ENCODE measurements around the gene TCTN3.
"Not testable (repeated sequence)": the region's sequence is repeated elsewhere in the genome, so short reads cannot be mapped to it uniquely, and the experiment has no call there.

The TCTN3 gene

DNA sequence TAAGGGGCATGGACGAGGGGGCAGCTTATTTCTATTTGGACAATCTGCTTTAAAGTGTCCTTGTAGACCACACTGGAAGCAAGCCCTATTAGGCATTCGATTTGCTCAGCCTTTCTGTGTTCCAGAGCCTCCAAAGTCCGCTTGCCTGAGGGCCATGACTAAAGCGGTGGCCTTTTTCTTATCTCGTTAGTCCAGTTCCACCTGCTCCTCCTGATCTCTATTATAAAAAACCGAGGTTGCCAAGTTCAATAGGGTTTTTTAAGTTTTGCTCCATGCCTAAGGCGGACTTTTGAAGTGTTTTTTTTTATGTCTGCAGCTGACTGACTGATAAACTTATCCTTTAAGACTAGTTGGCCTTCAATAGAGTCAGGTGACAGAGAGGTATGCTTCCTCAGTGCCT, 27.0 kb upstream of the TCTN3 start:
- not testable (repeated sequence) for H3K27me3 ChIP-seq (ENCODE audit: control insufficient read depth in 1 of 2, insufficient read depth in 2 of 2, low read length in 2 of 2); H3K4me3 ChIP-seq (ENCODE audit: low read length in 2 of 2); H3K4me1 ChIP-seq (ENCODE audit: control insufficient read depth, insufficient read depth, low read length); H3K9me3 ChIP-seq (ENCODE audit: control insufficient read depth in 2 of 2, low read length in 2 of 2); H3K36me3 ChIP-seq (ENCODE audit: control insufficient read depth in 2 of 2, insufficient read depth in 2 of 2, low read length in 2 of 2); H3K27ac ChIP-seq (ENCODE audit: low read length); H3K9ac ChIP-seq (ENCODE audit: low read length in 2 of 2)

DNA sequence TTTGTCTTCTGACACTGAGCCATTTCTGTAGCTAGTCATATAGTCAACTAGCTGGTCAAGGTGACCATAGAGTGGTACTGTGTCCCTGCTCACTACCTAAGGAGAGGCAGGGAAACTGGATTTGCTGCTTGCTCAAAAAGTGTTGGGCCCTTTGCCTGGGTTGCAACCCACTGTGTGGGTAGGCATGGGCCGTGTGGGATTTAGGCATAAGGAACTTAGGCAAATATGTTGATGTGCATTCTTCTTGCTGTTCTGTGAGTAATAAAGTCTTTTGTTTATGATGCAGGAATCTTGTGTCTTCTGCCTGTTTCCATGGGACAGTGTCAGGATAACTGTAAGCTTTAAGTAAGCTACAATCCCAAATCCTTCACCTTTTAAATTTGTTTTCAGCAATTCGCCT, 23.1 kb upstream of the TCTN3 start:
- H3K9me3 ChIP-seq (ENCODE audit: control insufficient read depth in 2 of 2, low read length in 2 of 2), result no peaks in the 10 kb centered on the region
- H3K27ac ChIP-seq (ENCODE audit: low read length), result no peak overlapping the region
- no peaks in the 10 kb centered on the region for H3K36me3 ChIP-seq (ENCODE audit: control insufficient read depth in 2 of 2, insufficient read depth in 2 of 2, low read length in 2 of 2)
- no peaks in the 10 kb centered on the region for H3K27me3 ChIP-seq (ENCODE audit: control insufficient read depth in 1 of 2, insufficient read depth in 2 of 2, low read length in 2 of 2)
- H3K9ac ChIP-seq (ENCODE audit: low read length in 2 of 2), result no peak overlapping the region
- H3K4me3 ChIP-seq (ENCODE audit: low read length in 2 of 2), result no peak overlapping the region
- no peaks in the 10 kb centered on the region for H3K4me1 ChIP-seq (ENCODE audit: control insufficient read depth, insufficient read depth, low read length)

DNA sequence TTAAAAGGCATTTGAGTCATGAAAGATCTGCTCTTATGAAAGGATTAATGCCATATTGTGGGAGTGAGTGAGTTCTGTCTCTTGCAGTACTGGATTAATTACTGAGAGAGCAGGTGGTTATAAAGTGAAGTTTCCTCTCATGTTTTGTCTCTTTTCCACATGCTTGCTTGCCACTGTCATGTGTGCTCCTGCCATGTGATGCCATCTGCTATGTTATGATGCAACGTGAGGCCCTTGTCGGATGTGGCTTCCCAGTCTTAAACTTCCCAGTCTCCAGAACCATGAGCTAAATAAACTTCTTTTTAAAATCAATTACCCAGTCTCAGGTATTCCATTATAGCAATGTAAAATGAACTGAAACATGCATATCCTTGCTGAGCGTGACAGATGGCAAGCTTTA, 22.7 kb upstream of the TCTN3 start:
- H3K27ac ChIP-seq (ENCODE audit: low read length), result no peak overlapping the region
- H3K4me3 ChIP-seq (ENCODE audit: low read length in 2 of 2), result no peak overlapping the region
- H3K27me3 ChIP-seq (ENCODE audit: control insufficient read depth in 1 of 2, insufficient read depth in 2 of 2, low read length in 2 of 2), result no peaks in the 10 kb centered on the region
- H3K9ac ChIP-seq (ENCODE audit: low read length in 2 of 2), result no peak overlapping the region
- no peaks in the 10 kb centered on the region for H3K4me1 ChIP-seq (ENCODE audit: control insufficient read depth, insufficient read depth, low read length)
- no peaks in the 10 kb centered on the region for H3K36me3 ChIP-seq (ENCODE audit: control insufficient read depth in 2 of 2, insufficient read depth in 2 of 2, low read length in 2 of 2)
- H3K9me3 ChIP-seq (ENCODE audit: control insufficient read depth in 2 of 2, low read length in 2 of 2), result no peaks in the 10 kb centered on the region

DNA sequence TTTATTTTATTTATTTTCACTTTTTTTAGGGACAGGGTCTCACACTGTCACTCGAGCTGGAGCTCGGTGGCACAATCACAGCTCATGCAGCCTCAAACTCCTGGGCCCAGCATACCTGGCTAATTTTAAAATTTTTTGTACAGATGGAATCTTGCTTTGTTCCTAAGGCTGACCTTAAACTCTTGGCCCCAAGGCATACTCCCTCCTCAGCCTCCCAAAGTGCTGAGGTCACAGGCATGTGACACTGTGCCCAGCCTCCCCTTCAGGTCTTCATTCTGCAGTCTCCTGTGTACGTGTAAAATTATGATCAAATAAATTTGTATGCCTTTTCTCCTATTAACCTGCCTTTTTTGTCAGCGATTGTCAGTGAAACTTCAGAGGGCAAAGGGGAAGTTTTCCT, 17.8 kb upstream of the TCTN3 start:
- Histone ChIP-seq H3K4me1 (ENCODE audit: control insufficient read depth, insufficient read depth, low read length) (no peaks in the 10 kb centered on the region), H3K9me3 (ENCODE audit: control insufficient read depth in 2 of 2, low read length in 2 of 2) (no peaks in the 10 kb centered on the region), H3K27ac (ENCODE audit: low read length) (no peak overlapping the region), H3K36me3 (ENCODE audit: control insufficient read depth in 2 of 2, insufficient read depth in 2 of 2, low read length in 2 of 2) (no peaks in the 10 kb centered on the region), H3K4me3 (ENCODE audit: low read length in 2 of 2) (no peak overlapping the region), H3K9ac (ENCODE audit: low read length in 2 of 2) (no peak overlapping the region), H3K27me3 (ENCODE audit: control insufficient read depth in 1 of 2, insufficient read depth in 2 of 2, low read length in 2 of 2) (no peaks in the 10 kb centered on the region)

DNA sequence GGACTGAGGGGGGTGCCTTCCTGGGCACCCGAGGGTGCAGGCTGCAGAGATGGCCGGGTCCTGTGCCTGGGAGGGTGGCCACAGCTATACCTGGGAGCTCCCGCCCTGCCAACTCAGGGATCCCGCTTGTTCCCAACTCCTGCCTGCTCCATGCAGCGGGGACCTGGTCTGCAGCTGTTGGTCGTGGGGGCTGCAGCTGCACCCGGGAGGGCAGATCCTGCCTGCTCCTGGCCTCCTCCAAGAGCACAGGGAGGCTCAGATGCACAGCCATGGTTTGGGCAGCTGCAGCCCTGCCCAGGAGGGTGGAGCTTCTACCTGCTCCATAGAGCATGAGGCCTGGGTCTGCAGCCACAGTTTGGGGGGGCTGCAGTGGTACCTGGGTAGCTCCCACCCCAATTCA, 13.3 kb upstream of the TCTN3 start:
- no peaks in the 10 kb centered on the region for H3K9me3 ChIP-seq (ENCODE audit: control insufficient read depth in 2 of 2, low read length in 2 of 2)
- H3K4me3 ChIP-seq (ENCODE audit: low read length in 2 of 2), result no peak overlapping the region

DNA sequence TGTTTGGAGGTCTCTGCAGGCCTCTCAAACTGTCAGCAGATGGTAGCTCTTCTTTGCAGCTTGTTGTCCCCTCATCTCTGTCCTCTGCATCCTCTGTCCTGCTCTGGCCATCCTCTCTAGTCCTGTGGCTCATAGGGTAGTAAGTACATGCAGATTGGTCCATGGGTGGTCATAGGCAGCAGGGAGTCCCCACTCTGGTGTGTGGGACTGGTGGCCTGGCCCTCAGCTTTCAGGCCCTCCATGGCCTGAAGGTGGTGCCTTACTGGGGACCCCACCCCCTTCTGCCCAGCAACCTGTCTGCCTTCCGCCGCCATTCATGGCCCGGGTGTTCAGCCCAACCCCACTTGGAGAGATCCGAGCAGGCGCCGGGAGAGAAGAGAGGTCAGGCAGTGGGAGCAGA, 12.8 kb upstream of the TCTN3 start:
- Histone ChIP-seq H3K27ac (ENCODE audit: low read length) (no peak overlapping the region), H3K27me3 (ENCODE audit: control insufficient read depth in 1 of 2, insufficient read depth in 2 of 2, low read length in 2 of 2) (no peaks in the 10 kb centered on the region), H3K4me1 (ENCODE audit: control insufficient read depth, insufficient read depth, low read length) (no peaks in the 10 kb centered on the region), H3K9me3 (ENCODE audit: control insufficient read depth in 2 of 2, low read length in 2 of 2) (no peaks in the 10 kb centered on the region), H3K9ac (ENCODE audit: low read length in 2 of 2) (no peak overlapping the region), H3K4me3 (ENCODE audit: low read length in 2 of 2) (no peak overlapping the region), H3K36me3 (ENCODE audit: control insufficient read depth in 2 of 2, insufficient read depth in 2 of 2, low read length in 2 of 2) (no peaks in the 10 kb centered on the region)

More for the DNA sequence above, 13.3 kb upstream of the TCTN3 start:
- Histone ChIP-seq H3K9ac (ENCODE audit: low read length in 2 of 2) (no peak overlapping the region), H3K4me1 (ENCODE audit: control insufficient read depth, insufficient read depth, low read length) (no peaks in the 10 kb centered on the region), H3K36me3 (ENCODE audit: control insufficient read depth in 2 of 2, insufficient read depth in 2 of 2, low read length in 2 of 2) (no peaks in the 10 kb centered on the region), H3K27ac (ENCODE audit: low read length) (no peak overlapping the region), H3K27me3 (ENCODE audit: control insufficient read depth in 1 of 2, insufficient read depth in 2 of 2, low read length in 2 of 2) (no peaks in the 10 kb centered on the region)

DNA sequence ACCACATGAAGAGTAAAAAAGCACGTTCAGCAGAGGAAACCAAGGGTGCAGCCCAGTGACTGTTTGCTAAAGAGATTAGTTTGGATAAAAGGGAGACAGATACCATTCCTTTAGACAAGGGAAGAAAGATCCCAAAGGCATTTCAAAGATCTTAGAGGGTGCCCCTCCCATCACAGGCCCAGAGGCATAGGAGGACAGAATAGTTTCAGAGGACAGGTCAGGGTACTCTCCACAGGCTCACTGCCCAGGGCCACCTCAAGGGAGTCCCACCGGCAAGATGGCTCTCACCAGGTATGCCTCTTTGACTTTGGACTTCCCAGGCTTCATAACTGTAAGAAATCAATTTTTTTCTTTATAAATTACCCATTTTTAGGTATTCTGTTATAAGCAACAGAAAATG, 4.7 kb upstream of the TCTN3 start:
- no peak overlapping the region for H3K9ac ChIP-seq (ENCODE audit: low read length in 2 of 2)
- no peak overlapping the region for H3K4me3 ChIP-seq (ENCODE audit: low read length in 2 of 2)
- no peaks in the 10 kb centered on the region for H3K9me3 ChIP-seq (ENCODE audit: control insufficient read depth in 2 of 2, low read length in 2 of 2)
- H3K27me3 ChIP-seq (ENCODE audit: control insufficient read depth in 1 of 2, insufficient read depth in 2 of 2, low read length in 2 of 2), result no peaks in the 10 kb centered on the region
- no peaks in the 10 kb centered on the region for H3K36me3 ChIP-seq (ENCODE audit: control insufficient read depth in 2 of 2, insufficient read depth in 2 of 2, low read length in 2 of 2)
- no peaks in the 10 kb centered on the region for H3K4me1 ChIP-seq (ENCODE audit: control insufficient read depth, insufficient read depth, low read length)
- H3K27ac ChIP-seq (ENCODE audit: low read length), result no peak overlapping the region

DNA sequence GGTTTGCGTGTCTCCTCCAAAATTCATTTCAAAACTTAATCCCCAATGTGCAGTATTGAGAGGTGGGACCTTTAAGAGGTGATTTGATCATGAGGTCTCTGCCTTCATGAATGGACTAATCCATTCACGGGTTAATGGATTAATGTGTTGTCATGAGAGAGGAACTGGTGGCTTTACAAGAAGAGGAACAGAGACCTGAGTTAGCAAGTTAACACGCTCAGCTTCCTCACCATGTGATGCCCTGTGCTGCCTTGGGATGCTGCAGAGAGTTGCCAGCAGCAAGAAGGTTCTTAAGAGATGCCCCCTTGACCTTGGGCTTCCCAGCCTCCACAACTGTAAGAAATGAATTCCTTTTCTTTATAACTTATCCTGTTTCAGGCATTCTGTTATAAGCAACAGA, 3.7 kb upstream of the TCTN3 start:
- no peak overlapping the region for H3K4me3 ChIP-seq (ENCODE audit: low read length in 2 of 2)
- H3K9me3 ChIP-seq (ENCODE audit: control insufficient read depth in 2 of 2, low read length in 2 of 2), result no peaks in the 10 kb centered on the region
- peaks cover 9% of the 10 kb centered on the region for H3K4me1 ChIP-seq (ENCODE audit: control insufficient read depth, insufficient read depth, low read length)
- no peaks in the 10 kb centered on the region for H3K27me3 ChIP-seq (ENCODE audit: control insufficient read depth in 1 of 2, insufficient read depth in 2 of 2, low read length in 2 of 2)
- H3K9ac ChIP-seq (ENCODE audit: low read length in 2 of 2), result no peak overlapping the region
- H3K27ac ChIP-seq (ENCODE audit: low read length), result no peak overlapping the region
- no peaks in the 10 kb centered on the region for H3K36me3 ChIP-seq (ENCODE audit: control insufficient read depth in 2 of 2, insufficient read depth in 2 of 2, low read length in 2 of 2)

DNA sequence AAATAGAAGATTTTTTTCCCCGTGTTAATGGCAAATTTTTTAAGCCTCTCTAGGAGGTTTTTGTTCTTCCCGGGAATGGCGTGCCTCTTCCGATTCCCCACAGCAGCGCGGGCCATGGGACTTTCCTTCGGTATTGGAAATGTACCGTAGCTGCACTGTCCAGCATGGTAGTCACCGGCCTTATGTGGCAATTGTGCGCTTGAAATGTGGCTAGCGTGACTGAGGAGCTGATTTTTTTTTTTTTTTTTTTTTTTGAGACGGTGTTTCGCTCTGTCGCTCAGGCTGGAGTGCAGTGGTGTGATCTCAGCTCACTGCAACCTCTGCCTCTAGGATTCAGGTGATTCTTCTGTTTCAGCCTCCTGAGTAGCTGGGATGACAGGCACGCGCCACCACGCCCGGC, 938 bp upstream of the TCTN3 start:
- Histone ChIP-seq H3K9ac (ENCODE audit: low read length in 2 of 2) (no peak overlapping the region), H3K4me3 (ENCODE audit: low read length in 2 of 2) (peak overlapping the region in 1 of 2 donors; percentile 98), H3K9me3 (ENCODE audit: control insufficient read depth in 2 of 2, low read length in 2 of 2) (no peaks in the 10 kb centered on the region), H3K4me1 (ENCODE audit: control insufficient read depth, insufficient read depth, low read length) (peaks cover 13% of the 10 kb centered on the region), H3K27ac (ENCODE audit: low read length) (no peak overlapping the region), H3K27me3 (ENCODE audit: control insufficient read depth in 1 of 2, insufficient read depth in 2 of 2, low read length in 2 of 2) (no peaks in the 10 kb centered on the region), H3K36me3 (ENCODE audit: control insufficient read depth in 2 of 2, insufficient read depth in 2 of 2, low read length in 2 of 2) (peaks cover 3 to 11% of the 10 kb centered on the region in 2 donors)

DNA sequence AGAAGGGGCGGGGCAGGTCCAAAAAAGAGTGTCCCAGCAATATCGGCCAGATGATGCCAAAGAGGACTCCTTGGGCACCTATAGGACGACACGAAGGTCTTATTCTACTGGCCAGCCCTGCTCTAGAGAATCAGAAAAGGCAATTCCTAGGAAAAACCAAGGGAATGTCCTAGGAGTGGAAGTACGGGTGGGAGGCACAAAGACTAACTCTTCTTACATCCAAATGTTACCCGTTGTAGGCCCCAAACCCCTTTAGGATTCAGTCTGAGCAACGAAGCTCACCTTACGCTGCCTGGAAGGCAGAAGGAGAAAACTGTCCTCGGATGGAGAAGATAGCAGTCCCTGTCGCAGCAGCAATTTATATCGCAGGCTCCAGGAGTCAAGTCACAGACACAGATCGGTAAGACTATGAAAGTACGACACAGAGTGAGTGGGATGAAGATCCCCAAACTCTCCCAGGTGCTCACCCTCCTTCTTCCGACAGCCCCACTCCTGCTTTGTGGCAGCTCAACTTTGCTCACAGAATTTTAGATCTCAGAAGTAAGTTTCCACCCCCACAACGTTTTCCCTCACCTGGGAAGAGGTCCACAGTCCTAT, 558 bp downstream of the TCTN3 start:
- Histone ChIP-seq H3K4me1 (ENCODE audit: control insufficient read depth, insufficient read depth, low read length) (peaks cover 13% of the 10 kb centered on the region), H3K36me3 (ENCODE audit: control insufficient read depth in 2 of 2, insufficient read depth in 2 of 2, low read length in 2 of 2) (peaks cover 3 to 13% of the 10 kb centered on the region in 2 donors), H3K27ac (ENCODE audit: low read length) (peak overlapping the region; percentile 78), H3K9me3 (ENCODE audit: control insufficient read depth in 2 of 2, low read length in 2 of 2) (no peaks in the 10 kb centered on the region), H3K9ac (ENCODE audit: low read length in 2 of 2) (peak overlapping the region; percentile 96), H3K27me3 (ENCODE audit: control insufficient read depth in 1 of 2, insufficient read depth in 2 of 2, low read length in 2 of 2) (no peaks in the 10 kb centered on the region), H3K4me3 (ENCODE audit: low read length in 2 of 2) (peak overlapping the region; percentile 98 to 100)

DNA sequence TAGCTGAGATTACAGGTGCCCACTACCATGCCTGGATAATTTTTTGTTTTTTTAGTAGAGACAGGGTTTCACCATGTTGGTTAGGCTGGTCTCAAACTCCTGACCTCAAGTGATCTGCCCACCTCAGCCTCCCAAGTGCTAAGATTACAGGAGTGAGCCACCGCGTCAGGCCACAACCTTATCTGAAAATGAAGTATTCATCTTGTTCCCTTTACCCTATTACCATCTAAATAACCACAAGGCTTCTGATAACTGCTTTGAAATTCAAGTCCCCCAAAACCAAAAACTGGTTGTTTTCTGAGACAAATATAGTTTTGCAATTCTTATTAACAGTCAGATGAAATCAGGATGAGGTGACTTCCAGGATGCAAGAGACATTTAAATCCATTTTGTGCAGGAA, 2.4 kb downstream of the TCTN3 start:
- Histone ChIP-seq H3K27me3 (ENCODE audit: control insufficient read depth in 1 of 2, insufficient read depth in 2 of 2, low read length in 2 of 2) (no peaks in the 10 kb centered on the region), H3K9ac (ENCODE audit: low read length in 2 of 2) (no peak overlapping the region), H3K36me3 (ENCODE audit: control insufficient read depth in 2 of 2, insufficient read depth in 2 of 2, low read length in 2 of 2) (peaks cover 13 to 25% of the 10 kb centered on the region in 2 donors), H3K9me3 (ENCODE audit: control insufficient read depth in 2 of 2, low read length in 2 of 2) (no peaks in the 10 kb centered on the region), H3K4me3 (ENCODE audit: low read length in 2 of 2) (no peak overlapping the region), H3K4me1 (ENCODE audit: control insufficient read depth, insufficient read depth, low read length) (peaks cover 13% of the 10 kb centered on the region), H3K27ac (ENCODE audit: low read length) (no peak overlapping the region)

Measured in stomach smooth muscle (tissue), 2 donors.